GM20000 (cell line): Measurements from ENCODE around the gene PTPRZ1.

Experiments
- DNase-seq: peaks from one replicate; pipeline ENCODE4 v3.0.0; 2012; ENCODE audit warnings: low spot score
- CTCF ChIP-seq: IDR thresholded peaks from 2 replicates; pipeline ENCODE4 v1.5.1; 2012; ENCODE audit warnings: mild to moderate bottlenecking, control low read depth; ENCODE audit errors: extremely low read depth, missing control alignments

Gene PTPRZ1

DNA sequence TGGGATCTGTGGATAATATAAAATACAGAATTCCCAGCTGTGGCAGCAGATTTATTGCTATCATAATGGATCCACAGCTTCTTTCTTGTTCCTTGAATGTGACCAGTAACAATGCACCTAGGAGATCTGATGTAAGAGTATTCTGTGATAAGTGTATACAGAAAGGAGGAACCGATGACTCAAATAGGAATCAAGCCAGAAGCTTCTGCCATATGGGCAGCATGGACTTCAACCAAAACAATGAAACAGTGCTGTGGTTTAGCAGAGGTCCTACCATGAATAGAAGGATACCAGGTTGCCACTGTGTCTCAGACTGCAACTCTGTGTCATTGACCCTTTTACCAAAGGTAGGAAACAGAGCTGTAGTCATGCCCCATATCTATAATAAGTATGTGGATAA is 81.8 kb downstream of the PTPRZ1 start:
- TF ChIP-seq CTCF = no peak
- no peak for DNase-seq

DNA sequence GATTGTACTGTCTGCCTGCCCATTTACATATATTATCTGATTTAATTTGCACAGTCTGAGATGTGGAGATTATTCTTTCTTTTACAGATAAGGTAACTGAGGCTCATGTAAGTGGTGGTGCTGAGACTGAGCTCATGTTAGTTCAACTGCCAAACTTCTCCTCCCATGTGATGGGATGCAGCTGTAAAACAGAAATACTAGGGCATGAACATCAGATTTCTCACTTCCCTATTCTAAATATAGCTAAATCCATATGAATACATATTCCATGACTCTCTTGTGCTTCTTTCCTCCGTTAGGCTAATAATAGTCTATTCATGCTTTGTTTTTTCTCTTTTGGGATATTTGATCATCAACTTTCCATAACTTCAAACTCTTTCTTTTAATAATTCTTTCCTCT is 84.7 kb downstream of the PTPRZ1 start:
- DNase-seq = no peak
- TF ChIP-seq CTCF = no peak

DNA sequence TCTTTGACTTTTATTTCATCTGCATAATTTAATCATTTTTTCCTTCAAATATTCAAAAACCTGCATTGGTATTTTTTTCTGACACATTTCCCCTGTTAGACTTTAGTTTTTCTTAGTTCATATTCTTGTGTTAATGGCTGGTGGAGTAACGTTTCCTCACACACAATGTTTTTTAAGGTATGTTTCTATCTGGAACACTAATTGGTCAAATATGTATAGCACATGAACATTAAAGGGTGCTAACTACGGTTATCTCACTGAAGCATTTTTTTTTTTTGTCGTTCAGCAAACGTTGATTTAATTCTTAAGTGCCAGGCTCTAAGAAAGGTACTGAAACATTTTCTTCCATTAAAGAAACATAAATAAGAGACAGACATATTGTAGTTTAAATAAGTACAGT is 87.7 kb downstream of the PTPRZ1 start:
- no peak for DNase-seq
- TF ChIP-seq CTCF = no peak

- TF ChIP-seq CTCF = no peak
- DNase-seq = no peak
Measured at GRCh38 chr7:121961089-121961867, 88.3 kb downstream of the PTPRZ1 start.

- DNase-seq = no peak
Measured at GRCh38 chr7:121966276-121966934, 93.4 kb downstream of the PTPRZ1 start.

DNA sequence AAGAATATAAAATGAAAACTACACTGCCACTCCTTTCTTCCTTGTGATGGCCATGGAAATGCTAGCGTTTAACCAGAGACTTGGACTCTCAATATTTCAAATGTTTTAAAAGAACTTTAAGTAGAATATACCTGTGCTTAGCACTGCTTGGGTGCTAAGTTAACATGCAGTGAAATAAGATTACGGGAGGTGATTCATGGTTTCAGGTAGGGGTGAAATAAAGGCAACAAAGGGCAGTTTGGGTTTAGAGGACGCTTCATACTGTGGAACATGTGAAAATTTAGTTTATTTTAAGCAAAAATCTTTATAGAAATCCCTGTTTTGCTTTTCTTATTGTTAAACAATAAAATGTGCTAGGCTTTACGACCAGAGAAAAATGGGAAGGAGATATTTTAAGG is 94.0 kb downstream of the PTPRZ1 start:
- no peak for DNase-seq
- no peak for TF ChIP-seq CTCF

More at GRCh38 chr7:121966276-121966934, 93.4 kb downstream of the PTPRZ1 start:
- no peak for TF ChIP-seq CTCF

DNA sequence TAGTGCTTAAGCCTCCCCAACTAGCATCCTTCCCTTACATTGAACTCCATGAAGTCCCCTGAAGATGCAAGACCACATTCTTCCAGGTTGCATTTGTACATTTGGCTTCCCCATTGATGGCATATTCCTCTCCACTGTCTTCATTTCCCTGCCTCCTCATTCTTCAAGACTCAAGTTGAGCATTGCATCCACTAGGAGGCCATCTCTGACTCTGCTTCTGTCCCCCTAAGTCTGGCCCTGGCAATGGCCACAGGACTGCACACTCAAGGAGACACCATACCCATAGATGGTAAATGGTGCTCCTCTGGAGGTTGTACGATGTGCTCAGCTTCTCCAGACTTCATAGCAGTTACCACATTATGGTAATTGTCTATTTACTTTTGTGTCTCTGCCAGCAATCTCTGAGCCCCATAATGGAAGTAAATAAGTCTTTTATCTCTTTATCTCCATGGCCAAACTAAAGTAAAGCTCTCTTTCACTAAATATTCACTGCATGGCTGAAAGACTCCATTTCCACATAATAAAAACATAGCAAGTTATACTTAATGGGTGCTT is 112.6 kb downstream of the PTPRZ1 start:
- TF ChIP-seq CTCF = no peak
- DNase-seq = no peak
